Upper lobe of right lung (tissue), 1 donor: Measurements from ENCODE around the gene KRT39. TPM values are rescaled to one million over a fixed set of nuclear protein-coding genes. Genes with fewer than 3 reads are reported as not detected.

Source experiments
- ATAC-seq: fragments of 200-7000 bp; cut with Tn5 transposase; one replicate; pipeline ENCODE4 v1.9.1; 2020; ENCODE audit warnings: mild to moderate bottlenecking, moderate library complexity
- DNase-seq: peaks from one replicate; pipeline ENCODE4 v3.0.0-alpha.2; 2020
- H3K27ac ChIP-seq: fragments of 200-600 bp; one replicate; pipeline ENCODE4 v1.8.0; 2022
- H3K27me3 ChIP-seq: fragments of 200-600 bp; one replicate; pipeline ENCODE4 v1.8.0; 2022; ENCODE audit warnings: mild to moderate bottlenecking
- H3K36me3 ChIP-seq: fragments of 200-600 bp; one replicate; pipeline ENCODE4 v1.8.0; 2022
- H3K4me1 ChIP-seq: fragments of 200-600 bp; one replicate; pipeline ENCODE4 v1.8.0; 2022
- H3K4me3 ChIP-seq: fragments of 200-600 bp; one replicate; pipeline ENCODE4 v1.8.0; 2022; ENCODE audit warnings: mild to moderate bottlenecking
- H3K9me3 ChIP-seq: fragments of 200-600 bp; one replicate; pipeline ENCODE4 v1.8.0; 2022
- intact Hi-C: fragments of 100-400 bp; cut with DNase I; formaldehyde crosslinking; loops from one replicate; pipeline ENCODE4 v1.11.0; 2022
- total RNA-seq: library from RNA; stranded (reverse); fragmentation: NEBNext Ultra II Directional; extraction: Animal tissue kit (Norgen Biotek cat#: 25700); gene quantifications from one replicate; pipeline ENCODE4 v1.2.1, GENCODE V29; 2021
- TF ChIP-seq, protein P1 (sequence below): fragments of 200-600 bp; IDR thresholded peaks from one replicate; pipeline ENCODE4 v1.8.0; 2022; ENCODE audit warnings: antibody characterized with exemption
- donor health status: DM: no; HTN: yes; CAD: no; lungs with severe emphysema.

KRT39 gene
- total RNA-seq, 1 donor from 2014 or later = 0.35 TPM

DNA sequence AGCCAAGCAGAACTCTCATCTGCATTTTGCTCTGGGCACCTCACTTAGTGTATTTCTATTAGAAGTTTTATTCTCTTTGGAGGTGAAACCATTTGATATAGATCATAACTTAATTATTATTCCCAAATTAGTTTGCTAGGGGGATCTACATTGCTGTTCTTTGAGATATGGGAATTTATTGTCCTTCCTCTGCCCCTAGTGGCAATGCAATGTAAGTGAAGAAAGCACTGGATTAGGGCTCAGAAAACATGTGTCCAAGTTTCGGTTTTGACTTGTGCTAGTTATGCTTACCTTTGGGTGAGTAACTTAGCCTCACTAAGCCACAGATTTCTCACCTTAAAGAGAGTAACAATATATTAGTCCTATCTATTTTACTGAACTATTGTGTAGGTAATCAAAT, 2.9 kb downstream of the KRT39 start:
- Histone ChIP-seq H3K36me3 (no peaks in the 10 kb centered on the region), H3K27me3 (no peaks in the 10 kb centered on the region), H3K4me3 (no peak overlapping the region), H3K4me1 (no peaks in the 10 kb centered on the region), H3K9me3 (no peaks in the 10 kb centered on the region), H3K27ac (no peak overlapping the region)
- DNase-seq (no peak), ATAC-seq (peak; percentile 81)
- intact Hi-C loops = no loop called here
- TF ChIP-seq, protein P1, sequence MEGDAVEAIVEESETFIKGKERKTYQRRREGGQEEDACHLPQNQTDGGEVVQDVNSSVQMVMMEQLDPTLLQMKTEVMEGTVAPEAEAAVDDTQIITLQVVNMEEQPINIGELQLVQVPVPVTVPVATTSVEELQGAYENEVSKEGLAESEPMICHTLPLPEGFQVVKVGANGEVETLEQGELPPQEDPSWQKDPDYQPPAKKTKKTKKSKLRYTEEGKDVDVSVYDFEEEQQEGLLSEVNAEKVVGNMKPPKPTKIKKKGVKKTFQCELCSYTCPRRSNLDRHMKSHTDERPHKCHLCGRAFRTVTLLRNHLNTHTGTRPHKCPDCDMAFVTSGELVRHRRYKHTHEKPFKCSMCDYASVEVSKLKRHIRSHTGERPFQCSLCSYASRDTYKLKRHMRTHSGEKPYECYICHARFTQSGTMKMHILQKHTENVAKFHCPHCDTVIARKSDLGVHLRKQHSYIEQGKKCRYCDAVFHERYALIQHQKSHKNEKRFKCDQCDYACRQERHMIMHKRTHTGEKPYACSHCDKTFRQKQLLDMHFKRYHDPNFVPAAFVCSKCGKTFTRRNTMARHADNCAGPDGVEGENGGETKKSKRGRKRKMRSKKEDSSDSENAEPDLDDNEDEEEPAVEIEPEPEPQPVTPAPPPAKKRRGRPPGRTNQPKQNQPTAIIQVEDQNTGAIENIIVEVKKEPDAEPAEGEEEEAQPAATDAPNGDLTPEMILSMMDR = peak; percentile 70

DNA sequence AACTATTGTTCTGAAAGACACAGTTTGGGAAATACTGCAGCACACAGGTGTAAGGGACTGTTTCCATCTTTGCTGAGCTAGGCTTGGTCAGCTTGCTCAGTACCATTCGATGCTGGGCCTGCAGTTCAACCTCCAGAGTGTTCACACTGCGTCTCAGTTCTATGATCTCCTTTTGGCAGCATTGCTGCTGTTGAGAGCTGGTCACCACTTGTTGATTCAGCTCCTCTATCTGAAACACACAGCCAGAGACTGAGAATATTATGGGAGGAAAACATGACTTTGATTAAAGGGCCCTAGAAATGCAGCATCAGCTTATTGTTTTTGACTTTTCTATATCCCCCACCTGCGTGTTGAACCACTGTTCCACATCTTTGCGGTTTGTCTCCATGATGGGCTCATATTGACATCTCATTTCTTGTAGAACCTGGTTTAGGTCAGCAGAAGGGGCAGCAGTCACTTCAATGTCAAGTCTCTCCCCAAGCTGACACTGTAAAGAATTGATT, 4.6 kb downstream of the KRT39 start:
- Histone ChIP-seq H3K36me3 (no peaks in the 10 kb centered on the region), H3K9me3 (no peaks in the 10 kb centered on the region), H3K4me3 (no peak overlapping the region), H3K27ac (no peak overlapping the region), H3K4me1 (no peaks in the 10 kb centered on the region), H3K27me3 (no peaks in the 10 kb centered on the region)
- no peak for ATAC-seq
- TF ChIP-seq, protein P1 = no peak
- no peak for DNase-seq
- intact Hi-C loops = no loop called here

DNA sequence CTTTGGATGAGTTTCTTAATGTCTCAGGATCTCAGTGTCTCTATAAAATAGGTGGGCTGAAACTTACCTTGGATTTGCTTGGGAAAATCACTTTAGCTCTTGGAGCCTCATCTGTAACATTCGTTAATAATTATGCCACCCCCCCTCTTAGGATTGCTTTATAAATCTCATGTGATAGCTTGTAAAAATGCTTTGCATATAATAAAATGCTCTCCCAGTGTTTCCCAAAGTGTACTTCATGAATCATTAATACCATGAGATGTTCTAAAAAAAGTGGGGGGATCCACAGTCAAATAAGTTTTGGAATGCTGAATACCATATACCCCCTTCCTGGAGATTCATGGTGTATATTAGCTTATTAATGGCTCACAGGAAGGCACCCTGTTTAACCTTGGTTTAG, 5.2 kb downstream of the KRT39 start:
- no peak for DNase-seq

DNA sequence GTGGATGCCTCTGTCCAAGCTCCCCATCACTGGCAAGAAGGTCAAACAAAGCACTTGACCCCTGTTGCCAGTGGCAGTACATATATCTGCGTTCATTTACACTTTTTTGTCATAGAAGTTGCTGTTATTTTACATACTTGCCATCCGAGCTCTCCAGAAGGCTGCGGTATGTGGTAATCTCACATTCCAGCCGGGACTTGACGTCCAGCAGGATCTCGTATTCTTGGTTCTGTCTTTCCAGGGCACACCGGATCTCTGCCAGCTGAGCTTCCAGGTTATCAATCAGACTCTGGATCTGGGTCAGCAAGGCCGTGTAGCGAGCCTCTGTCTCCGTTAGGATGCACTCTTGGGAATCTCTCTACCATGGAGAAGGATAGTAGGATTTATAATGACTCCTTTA, 6.6 kb downstream of the KRT39 start:
- DNase-seq = no peak

More for the DNA sequence above, 5.2 kb downstream of the KRT39 start:
- intact Hi-C loops = no loop called here
- no peak for ATAC-seq
- H3K4me1 ChIP-seq = no peaks in the 10 kb centered on the region
- H3K36me3 ChIP-seq = no peaks in the 10 kb centered on the region
- no peaks in the 10 kb centered on the region for H3K27me3 ChIP-seq
- TF ChIP-seq, protein P1 = no peak
- H3K27ac ChIP-seq = no peak overlapping the region
- no peak overlapping the region for H3K4me3 ChIP-seq
- H3K9me3 ChIP-seq = no peaks in the 10 kb centered on the region

DNA sequence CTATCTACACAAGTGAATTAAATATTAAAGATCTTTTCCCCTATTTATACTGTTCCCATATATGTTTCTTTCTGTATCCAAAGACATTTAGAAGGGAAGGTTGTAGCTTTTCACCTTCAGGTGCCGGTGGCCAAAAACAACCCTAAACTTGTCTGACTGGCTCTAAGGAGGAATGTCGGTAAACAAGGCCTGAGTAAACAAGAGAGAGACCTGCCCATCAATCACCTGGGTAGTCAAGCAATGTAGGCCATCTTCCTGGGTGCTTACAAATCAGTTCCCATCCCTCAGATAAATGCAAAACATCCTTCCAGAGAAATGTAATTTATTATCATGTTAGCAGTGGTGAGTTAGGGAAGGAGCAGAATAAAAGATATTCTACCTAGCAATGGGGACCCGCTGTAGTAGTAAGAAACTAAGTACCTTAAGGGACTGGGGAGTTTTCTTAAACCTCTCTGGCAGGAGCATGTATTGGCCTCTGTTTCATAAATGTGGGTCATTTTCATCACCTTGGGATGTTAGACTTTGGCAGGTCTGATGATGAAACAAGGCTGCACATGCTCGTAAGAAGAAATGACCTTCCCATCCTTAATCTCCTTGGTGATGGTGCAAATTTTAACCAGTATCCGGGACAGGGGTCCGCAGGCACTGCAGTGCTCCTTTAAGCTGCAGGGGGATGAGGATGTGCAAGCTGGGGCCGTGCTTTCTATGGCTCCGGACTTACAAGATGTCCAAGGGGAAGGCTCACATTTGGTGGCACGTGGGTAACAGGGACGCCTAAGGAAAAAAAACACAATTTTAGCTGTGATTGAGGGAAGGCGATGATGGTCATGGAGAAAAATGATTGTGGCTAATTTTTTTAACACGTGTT, 8.4 kb downstream of the KRT39 start:
- ATAC-seq = peak; percentile 63
- intact Hi-C loops = no loop called here
- no peaks in the 10 kb centered on the region for H3K9me3 ChIP-seq
- no peaks in the 10 kb centered on the region for H3K4me1 ChIP-seq
- no peak overlapping the region for H3K4me3 ChIP-seq
- no peaks in the 10 kb centered on the region for H3K36me3 ChIP-seq
- no peak overlapping the region for H3K27ac ChIP-seq
- TF ChIP-seq, protein P1 = no peak
- no peak for DNase-seq
- H3K27me3 ChIP-seq = no peaks in the 10 kb centered on the region

More for the DNA sequence above, 6.6 kb downstream of the KRT39 start:
- no peaks in the 10 kb centered on the region for H3K27me3 ChIP-seq
- TF ChIP-seq, protein P1 = no peak
- peak; percentile 53 for ATAC-seq
- no peaks in the 10 kb centered on the region for H3K4me1 ChIP-seq
- H3K4me3 ChIP-seq = peak overlapping the region; percentile 15
- no peaks in the 10 kb centered on the region for H3K9me3 ChIP-seq
- H3K27ac ChIP-seq = no peak overlapping the region
- intact Hi-C loops = no loop called here
- no peaks in the 10 kb centered on the region for H3K36me3 ChIP-seq
